Measurements from ENCODE around the gene SPACDR.
A peak's percentile ranks its signal among the peaks of the same experiment; 100 is the strongest.

SPACDR gene

GRCh38 chr7:100476903-100477870 lies 13.1 kb upstream of the SPACDR start:
- Mint-ChIP-seq H3K27ac (peak overlapping the region; percentile 96), H3K27me3 (no peaks in the 10 kb centered on the region), H3K36me3 (ENCODE audit: low read depth) (peaks cover 58% of the 10 kb centered on the region), H3K4me1 (ENCODE audit: low read depth) (peaks cover 46% of the 10 kb centered on the region), H3K9me3 (no peaks in the 10 kb centered on the region), H3K4me3 (peak overlapping the region; percentile 93)
- peak; percentile 66 for DNase-seq

- Mint-ChIP-seq H3K9me3 (no peaks in the 10 kb centered on the region), H3K4me1 (ENCODE audit: low read depth) (peaks cover 44% of the 10 kb centered on the region), H3K36me3 (ENCODE audit: low read depth) (peaks cover 63% of the 10 kb centered on the region)
These were observed 12.2 kb upstream of the SPACDR start for GRCh38 chr7:100476101-100476780.

GRCh38 chr7:100475549-100475948 lies 11.5 kb upstream of the SPACDR start:
- peak overlapping the region; percentile 96 for H3K27ac Mint-ChIP-seq
- H3K4me1 Mint-ChIP-seq (ENCODE audit: low read depth): peaks cover 47% of the 10 kb centered on the region
- peaks cover 67% of the 10 kb centered on the region for H3K36me3 Mint-ChIP-seq (ENCODE audit: low read depth)
- no peaks in the 10 kb centered on the region for H3K27me3 Mint-ChIP-seq
- no peak for DNase-seq
- H3K9me3 Mint-ChIP-seq: no peaks in the 10 kb centered on the region
- peak overlapping the region; percentile 93 for H3K4me3 Mint-ChIP-seq

More at GRCh38 chr7:100476101-100476780, 12.2 kb upstream of the SPACDR start:
- Mint-ChIP-seq H3K27me3 (no peaks in the 10 kb centered on the region), H3K27ac (peak overlapping the region; percentile 96), H3K4me3 (peak overlapping the region; percentile 93)
- no peak for DNase-seq

- Mint-ChIP-seq H3K36me3 (ENCODE audit: low read depth) (peaks cover 75% of the 10 kb centered on the region), H3K4me1 (ENCODE audit: low read depth) (peaks cover 55% of the 10 kb centered on the region)
These were observed 8.9 kb upstream of the SPACDR start for GRCh38 chr7:100472854-100473499.

GRCh38 chr7:100472121-100472851 lies 8.2 kb upstream of the SPACDR start:
- Mint-ChIP-seq H3K27ac (peak overlapping the region; percentile 87), H3K36me3 (ENCODE audit: low read depth) (peaks cover 76% of the 10 kb centered on the region), H3K27me3 (no peaks in the 10 kb centered on the region), H3K4me1 (ENCODE audit: low read depth) (peaks cover 55% of the 10 kb centered on the region), H3K9me3 (no peaks in the 10 kb centered on the region), H3K4me3 (no peak overlapping the region)
- no peak for DNase-seq

More at GRCh38 chr7:100472854-100473499, 8.9 kb upstream of the SPACDR start:
- no peaks in the 10 kb centered on the region for H3K27me3 Mint-ChIP-seq
- no peak overlapping the region for H3K4me3 Mint-ChIP-seq
- no peak for DNase-seq
- H3K27ac Mint-ChIP-seq: peak overlapping the region; percentile 87
- H3K9me3 Mint-ChIP-seq: no peaks in the 10 kb centered on the region

- Mint-ChIP-seq H3K9me3 (no peaks in the 10 kb centered on the region), H3K36me3 (ENCODE audit: low read depth) (peaks cover 71% of the 10 kb centered on the region), H3K27ac (peak overlapping the region; percentile 50), H3K4me1 (ENCODE audit: low read depth) (peaks cover 44% of the 10 kb centered on the region), H3K4me3 (no peak overlapping the region), H3K27me3 (no peaks in the 10 kb centered on the region)
- no peak for DNase-seq
These were observed 7.0 kb upstream of the SPACDR start for GRCh38 chr7:100471021-100471420.

- Mint-ChIP-seq H3K27ac (peak overlapping the region; percentile 80), H3K4me1 (ENCODE audit: low read depth) (peaks cover 32% of the 10 kb centered on the region), H3K9me3 (no peaks in the 10 kb centered on the region), H3K36me3 (ENCODE audit: low read depth) (peaks cover 64% of the 10 kb centered on the region), H3K27me3 (no peaks in the 10 kb centered on the region), H3K4me3 (no peak overlapping the region)
- peak; percentile 91 for DNase-seq
These were observed 5.4 kb upstream of the SPACDR start for GRCh38 chr7:100469227-100470044.

GRCh38 chr7:100467638-100468373 lies 3.7 kb upstream of the SPACDR start:
- Mint-ChIP-seq H3K36me3 (ENCODE audit: low read depth) (peaks cover 57% of the 10 kb centered on the region), H3K27ac (no peak overlapping the region), H3K9me3 (no peaks in the 10 kb centered on the region), H3K27me3 (no peaks in the 10 kb centered on the region), H3K4me3 (no peak overlapping the region), H3K4me1 (ENCODE audit: low read depth) (peaks cover 17% of the 10 kb centered on the region)
- no peak for DNase-seq

GRCh38 chr7:100466653-100467605 lies 2.9 kb upstream of the SPACDR start:
- Mint-ChIP-seq H3K27me3 (no peaks in the 10 kb centered on the region), H3K4me3 (no peak overlapping the region), H3K9me3 (no peaks in the 10 kb centered on the region), H3K27ac (peak overlapping the region; percentile 47), H3K36me3 (ENCODE audit: low read depth) (peaks cover 54% of the 10 kb centered on the region), H3K4me1 (ENCODE audit: low read depth) (peaks cover 15% of the 10 kb centered on the region)
- no peak for DNase-seq

GRCh38 chr7:100465702-100466311 lies 1.7 kb upstream of the SPACDR start:
- Mint-ChIP-seq H3K9me3 (no peaks in the 10 kb centered on the region), H3K36me3 (ENCODE audit: low read depth) (peaks cover 53% of the 10 kb centered on the region), H3K27ac (no peak overlapping the region), H3K27me3 (no peaks in the 10 kb centered on the region), H3K4me1 (ENCODE audit: low read depth) (peaks cover 14% of the 10 kb centered on the region), H3K4me3 (no peak overlapping the region)
- DNase-seq: no peak

- DNase-seq: no peak
- Mint-ChIP-seq H3K27me3 (no peaks in the 10 kb centered on the region), H3K36me3 (ENCODE audit: low read depth) (peaks cover 52% of the 10 kb centered on the region), H3K27ac (no peak overlapping the region), H3K9me3 (no peaks in the 10 kb centered on the region), H3K4me1 (ENCODE audit: low read depth) (peaks cover 10% of the 10 kb centered on the region), H3K4me3 (no peak overlapping the region)
These were observed 1.2 kb upstream of the SPACDR start for GRCh38 chr7:100465299-100465698.

GRCh38 chr7:100464791-100465190 lies 731 bp upstream of the SPACDR start:
- Mint-ChIP-seq H3K4me3 (no peak overlapping the region), H3K27me3 (no peaks in the 10 kb centered on the region), H3K9me3 (no peaks in the 10 kb centered on the region), H3K27ac (peak overlapping the region; percentile 14), H3K4me1 (ENCODE audit: low read depth) (peaks cover 6% of the 10 kb centered on the region), H3K36me3 (ENCODE audit: low read depth) (peaks cover 47% of the 10 kb centered on the region)
- DNase-seq: no peak

Data from activated T-cell treated with anti-CD3 and anti-CD28 coated beads, Interleukin-2, amount 50 U/mL, for 24 hours (primary cell).